Astrocyte of the cerebellum (primary cell): Measurements from ENCODE around the gene GNA14.

Experiments
- DNase-seq: peaks from one replicate; pipeline ENCODE4 v3.0.0-alpha.2; 2011; ENCODE audit warnings: low read depth
- H3K4me3 ChIP-seq: 2 replicates; pipeline ENCODE4 v1.5.1; 2011; ENCODE audit warnings: mild to moderate bottlenecking, low read depth, low read length, moderate library complexity
- in situ Hi-C: cut with HindIII; loops from 2 replicates; pipeline ENCODE4 v1.10.0; 2017; ENCODE audit warnings: low sequenced_read_pairs
- TF ChIP-seq, protein P1 (sequence below): IDR thresholded peaks from 2 replicates; pipeline ENCODE4 v1.5.1; 2012; ENCODE audit warnings: low read length, low read depth, moderate library complexity, mild to moderate bottlenecking; ENCODE audit errors: missing control alignments

Gene GNA14

DNA sequence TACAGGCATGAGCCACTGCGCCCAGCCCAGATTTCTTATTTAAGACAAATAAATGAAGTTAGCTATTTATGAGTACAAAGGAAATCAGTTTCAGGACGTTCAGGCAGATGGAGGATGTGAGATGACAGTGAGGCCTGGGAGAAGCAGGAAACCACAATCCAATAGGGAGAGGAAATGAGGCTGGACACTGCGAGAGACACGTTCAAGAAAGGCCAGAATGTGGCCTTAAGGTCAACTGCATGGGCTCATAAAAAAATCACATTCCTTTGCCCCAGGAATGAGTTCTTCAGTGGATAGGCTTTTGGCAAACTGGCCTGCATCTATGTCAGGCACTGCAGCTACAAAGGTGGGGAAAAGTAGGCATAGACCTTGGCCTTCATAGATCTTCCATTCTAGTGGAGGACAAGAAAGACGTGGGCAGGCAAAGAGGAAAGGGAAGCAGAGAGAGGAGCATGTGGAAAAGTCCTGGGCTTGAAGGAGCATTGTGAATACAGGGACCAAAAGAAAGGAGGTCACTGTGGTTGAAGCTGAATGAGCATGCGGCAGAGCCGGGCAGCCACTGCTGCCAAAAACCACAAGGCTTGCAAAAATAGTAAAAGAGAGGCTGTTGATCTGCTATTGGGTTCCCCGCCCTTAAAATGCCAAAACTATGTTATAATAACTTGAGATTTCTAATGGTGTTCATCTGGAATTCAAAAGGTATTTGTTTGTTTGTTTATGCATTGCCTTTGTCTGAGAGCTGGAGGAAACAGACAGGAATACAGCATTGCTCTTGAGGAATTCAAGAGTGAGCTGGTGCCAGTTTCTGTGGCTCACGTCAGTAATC lies 133.0 kb downstream of the GNA14 start:
- in situ Hi-C loops = no loop called here

DNA sequence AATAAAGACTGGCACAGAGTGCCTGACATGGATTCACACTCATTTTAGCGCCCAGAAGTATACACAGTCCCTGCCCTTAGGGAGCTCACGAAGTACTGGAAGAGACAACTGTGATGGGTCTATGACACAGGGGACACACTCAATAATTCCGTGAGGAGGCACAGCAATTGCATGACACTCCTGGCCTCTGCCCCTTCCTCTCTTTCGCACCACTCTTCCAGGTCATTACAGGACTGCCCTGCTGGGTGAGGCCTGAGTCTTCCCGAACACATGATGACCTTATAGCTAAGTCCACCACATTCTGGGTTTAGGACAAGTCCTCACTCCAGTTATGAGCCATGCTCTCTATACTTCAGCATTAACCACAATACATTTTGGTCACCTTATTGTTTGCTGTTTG lies 134.7 kb downstream of the GNA14 start:
- DNase-seq = no peak
- H3K4me3 ChIP-seq = no peak overlapping the region
- in situ Hi-C loops = no loop called here
- TF ChIP-seq, protein P1, sequence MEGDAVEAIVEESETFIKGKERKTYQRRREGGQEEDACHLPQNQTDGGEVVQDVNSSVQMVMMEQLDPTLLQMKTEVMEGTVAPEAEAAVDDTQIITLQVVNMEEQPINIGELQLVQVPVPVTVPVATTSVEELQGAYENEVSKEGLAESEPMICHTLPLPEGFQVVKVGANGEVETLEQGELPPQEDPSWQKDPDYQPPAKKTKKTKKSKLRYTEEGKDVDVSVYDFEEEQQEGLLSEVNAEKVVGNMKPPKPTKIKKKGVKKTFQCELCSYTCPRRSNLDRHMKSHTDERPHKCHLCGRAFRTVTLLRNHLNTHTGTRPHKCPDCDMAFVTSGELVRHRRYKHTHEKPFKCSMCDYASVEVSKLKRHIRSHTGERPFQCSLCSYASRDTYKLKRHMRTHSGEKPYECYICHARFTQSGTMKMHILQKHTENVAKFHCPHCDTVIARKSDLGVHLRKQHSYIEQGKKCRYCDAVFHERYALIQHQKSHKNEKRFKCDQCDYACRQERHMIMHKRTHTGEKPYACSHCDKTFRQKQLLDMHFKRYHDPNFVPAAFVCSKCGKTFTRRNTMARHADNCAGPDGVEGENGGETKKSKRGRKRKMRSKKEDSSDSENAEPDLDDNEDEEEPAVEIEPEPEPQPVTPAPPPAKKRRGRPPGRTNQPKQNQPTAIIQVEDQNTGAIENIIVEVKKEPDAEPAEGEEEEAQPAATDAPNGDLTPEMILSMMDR = no peak

More for the DNA sequence above, 133.0 kb downstream of the GNA14 start:
- H3K4me3 ChIP-seq = no peak overlapping the region
- TF ChIP-seq, protein P1 = no peak
- peak; percentile 78 for DNase-seq

DNA sequence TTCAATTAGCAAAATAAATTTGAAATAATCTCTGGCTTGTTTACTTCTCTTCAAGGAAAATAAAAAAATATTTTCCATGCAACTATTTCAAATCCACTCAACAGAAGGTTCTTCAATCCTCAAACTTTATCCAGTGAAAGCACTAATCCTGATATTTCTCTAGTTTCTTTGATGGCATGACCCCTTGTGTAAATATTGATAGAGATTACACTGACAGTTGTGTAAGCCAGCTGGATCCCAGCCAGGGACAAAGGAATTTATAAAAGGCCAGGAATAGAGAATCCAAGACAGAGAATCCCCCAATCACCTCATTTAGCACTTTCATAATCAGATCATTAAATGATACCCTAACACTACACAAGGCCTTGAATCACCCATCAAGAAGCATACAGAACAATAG lies 135.2 kb downstream of the GNA14 start:
- DNase-seq = no peak
- TF ChIP-seq, protein P1 = no peak
- H3K4me3 ChIP-seq = no peak overlapping the region
- in situ Hi-C loops = no loop called here

DNA sequence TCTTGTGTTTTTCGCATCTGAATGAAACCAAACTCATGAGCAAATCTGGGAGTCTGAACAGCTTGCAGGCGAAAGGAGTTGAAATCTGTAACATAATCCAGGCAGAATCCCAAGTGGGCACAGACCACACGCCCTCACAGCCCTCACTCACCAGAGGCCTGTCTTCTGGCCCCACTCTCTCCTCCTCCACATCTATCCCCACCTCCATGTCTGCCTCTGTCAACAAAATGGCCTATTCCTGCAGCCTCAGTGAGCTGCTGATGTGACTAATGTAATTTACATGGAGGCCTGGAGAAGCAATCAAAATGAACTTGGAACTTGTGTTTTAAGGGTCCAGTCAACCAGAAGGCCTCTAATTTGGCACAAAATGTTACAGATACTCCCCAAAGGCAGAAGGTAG lies 136.6 kb downstream of the GNA14 start:
- no peak overlapping the region for H3K4me3 ChIP-seq
- in situ Hi-C loops = no loop called here
- TF ChIP-seq, protein P1 = no peak
- DNase-seq = no peak

DNA sequence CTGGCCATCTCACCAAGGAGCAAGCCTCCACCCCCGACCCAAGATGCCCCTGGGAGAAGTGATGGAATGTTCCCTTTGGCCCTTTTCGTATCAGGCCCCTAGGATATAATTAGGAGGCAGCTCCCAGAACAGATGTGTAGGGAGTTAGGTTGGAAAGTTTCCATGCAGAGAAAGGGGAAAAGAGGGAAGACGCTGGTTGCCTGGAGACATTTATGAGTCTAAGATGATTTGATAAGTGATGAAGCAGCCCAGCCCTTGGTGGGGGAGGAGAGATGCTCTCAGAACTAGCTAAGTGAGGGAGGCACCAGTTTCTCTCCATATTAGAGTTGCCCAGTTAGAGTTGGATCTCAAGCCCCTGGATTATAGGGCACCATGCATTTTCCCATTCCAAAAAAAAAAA lies 137.5 kb downstream of the GNA14 start:
- TF ChIP-seq, protein P1 = no peak
- no peak for DNase-seq

DNA sequence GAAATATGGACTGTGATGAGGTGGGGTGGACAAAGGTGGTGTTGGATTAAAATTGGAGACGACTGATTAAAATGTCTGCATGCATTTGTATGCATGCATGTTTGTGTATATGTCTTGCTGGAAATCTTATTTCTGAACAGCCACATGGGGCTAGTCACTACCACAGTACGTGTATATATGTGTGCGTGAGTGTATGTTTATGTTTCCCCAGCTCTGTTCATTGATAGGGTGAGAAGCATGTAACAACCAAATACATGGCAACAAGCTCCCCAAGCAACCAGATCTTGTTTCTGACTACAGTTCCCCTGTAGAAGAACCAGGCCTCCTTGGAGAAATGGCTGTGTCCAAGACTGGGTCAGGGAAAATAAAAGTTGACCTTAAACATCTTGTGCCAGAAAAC lies 139.7 kb downstream of the GNA14 start:
- TF ChIP-seq, protein P1 = no peak
- in situ Hi-C loops = no loop called here
- H3K4me3 ChIP-seq = no peak overlapping the region
- no peak for DNase-seq

More for the DNA sequence above, 137.5 kb downstream of the GNA14 start:
- in situ Hi-C loops = no loop called here
- no peak overlapping the region for H3K4me3 ChIP-seq
